T1000 (cell line): ENCODE measurements around the gene SPTAN1.
"Not testable (repeated sequence)": the region's sequence is repeated elsewhere in the genome, so short reads cannot be mapped to it uniquely, and the experiment has no call there.

Experiments used
- DNase-seq: peaks from one replicate; lab custom pipeline; 2025; ENCODE audit warnings: mixed read lengths; lab: John Stamatoyannopoulos, UW

Gene SPTAN1

DNA sequence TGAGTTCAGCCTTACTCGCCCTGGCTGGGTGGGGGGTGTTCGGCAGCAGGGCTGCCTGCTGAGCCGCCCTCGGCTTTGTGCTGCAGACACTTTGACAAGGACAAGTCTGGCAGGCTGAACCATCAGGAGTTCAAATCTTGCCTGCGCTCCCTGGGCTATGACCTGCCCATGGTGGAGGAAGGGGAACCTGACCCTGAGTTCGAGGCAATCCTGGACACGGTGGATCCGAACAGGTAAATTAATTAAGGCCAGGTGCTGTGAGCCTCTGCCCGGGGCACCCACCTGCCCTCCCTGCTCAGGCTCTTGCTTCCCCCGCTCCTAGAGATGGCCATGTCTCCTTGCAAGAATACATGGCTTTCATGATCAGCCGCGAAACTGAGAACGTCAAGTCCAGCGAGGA lies 80.1 kb downstream of the SPTAN1 start:
- DNase-seq = no peak

GRCh38 chr9:128633057-128633456 lies 80.7 kb downstream of the SPTAN1 start:
- no peak for DNase-seq

DNA sequence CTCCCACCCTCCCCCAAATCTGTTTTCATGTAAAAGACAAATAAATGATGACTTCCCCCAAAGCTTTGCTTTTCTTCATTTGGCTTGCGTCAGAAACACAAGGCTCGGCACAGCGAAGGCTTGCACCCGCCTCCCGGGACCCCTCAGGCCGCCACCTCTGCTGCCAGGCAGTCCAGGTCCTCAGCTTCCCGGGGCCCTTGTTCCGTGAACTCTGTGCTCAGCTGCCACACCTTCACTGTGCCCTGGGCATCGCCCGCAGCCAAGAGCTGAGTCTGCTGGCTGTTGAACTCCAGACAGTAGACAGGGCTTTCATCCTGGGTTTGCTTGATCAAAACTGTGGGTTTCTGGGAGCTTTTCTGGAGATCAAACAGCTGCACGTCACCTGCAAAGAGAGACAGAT lies 81.2 kb downstream of the SPTAN1 start:
- no peak for DNase-seq

GRCh38 chr9:128634111-128634510 lies 81.7 kb downstream of the SPTAN1 start:
- DNase-seq = no peak

GRCh38 chr9:128634651-128635262 lies 82.4 kb downstream of the SPTAN1 start:
- DNase-seq = no peak

DNA sequence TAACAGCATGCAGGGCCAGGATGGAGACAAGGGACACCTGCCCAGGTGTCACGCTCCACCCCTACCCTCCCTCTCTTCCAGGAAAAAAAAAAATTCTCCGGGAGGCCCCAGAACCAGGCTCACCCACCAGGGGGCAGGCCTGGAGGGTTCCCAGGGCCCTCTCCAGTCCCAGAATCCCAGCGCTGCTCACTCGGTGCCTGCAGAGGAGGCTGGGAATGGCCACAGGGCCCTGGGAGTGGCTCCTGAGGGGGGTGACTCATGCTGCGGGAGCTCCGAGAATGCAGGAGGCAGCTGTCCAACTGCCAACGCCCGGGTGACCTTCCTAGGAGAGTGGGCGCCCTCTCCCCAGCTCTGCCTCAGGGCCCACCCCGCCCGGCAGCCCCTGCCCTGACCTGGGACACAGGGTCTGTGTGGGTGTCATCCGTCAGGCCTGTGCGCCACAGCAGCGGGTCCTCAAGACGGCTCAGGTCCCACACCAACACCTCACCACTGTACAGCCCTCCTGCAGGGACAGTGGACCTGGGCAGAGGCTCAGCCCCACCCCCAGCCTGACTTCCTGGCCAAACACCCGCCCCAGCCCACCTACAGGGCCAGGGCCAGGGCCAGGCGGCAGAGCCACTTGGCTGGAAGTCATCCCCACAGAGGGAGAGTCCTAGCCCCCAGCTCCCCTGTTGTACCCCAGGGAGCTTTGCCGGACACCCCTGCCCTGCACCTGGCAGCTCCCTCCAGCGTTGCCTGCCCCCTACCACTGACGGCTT lies 83.1 kb downstream of the SPTAN1 start:
- DNase-seq = peak; percentile 95

DNA sequence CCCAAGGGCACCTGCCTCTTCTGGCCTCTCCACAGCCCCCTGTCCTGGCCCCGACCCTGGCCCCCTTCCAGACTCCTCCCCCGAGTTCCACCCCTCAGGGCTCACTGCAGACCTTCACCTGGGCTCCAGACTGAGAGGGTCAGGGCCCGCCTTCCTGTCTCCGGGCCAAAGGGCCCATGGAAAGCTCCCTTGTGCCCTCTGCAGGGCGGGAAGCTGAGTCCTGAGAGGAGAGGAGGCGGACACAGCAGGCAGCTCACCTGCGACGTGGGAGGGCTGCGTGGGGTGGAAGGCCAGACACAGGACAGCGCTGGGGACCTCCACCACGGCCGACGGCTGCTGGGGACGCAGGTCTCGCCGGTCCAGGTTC lies 83.6 kb downstream of the SPTAN1 start:
- no peak for DNase-seq

DNA sequence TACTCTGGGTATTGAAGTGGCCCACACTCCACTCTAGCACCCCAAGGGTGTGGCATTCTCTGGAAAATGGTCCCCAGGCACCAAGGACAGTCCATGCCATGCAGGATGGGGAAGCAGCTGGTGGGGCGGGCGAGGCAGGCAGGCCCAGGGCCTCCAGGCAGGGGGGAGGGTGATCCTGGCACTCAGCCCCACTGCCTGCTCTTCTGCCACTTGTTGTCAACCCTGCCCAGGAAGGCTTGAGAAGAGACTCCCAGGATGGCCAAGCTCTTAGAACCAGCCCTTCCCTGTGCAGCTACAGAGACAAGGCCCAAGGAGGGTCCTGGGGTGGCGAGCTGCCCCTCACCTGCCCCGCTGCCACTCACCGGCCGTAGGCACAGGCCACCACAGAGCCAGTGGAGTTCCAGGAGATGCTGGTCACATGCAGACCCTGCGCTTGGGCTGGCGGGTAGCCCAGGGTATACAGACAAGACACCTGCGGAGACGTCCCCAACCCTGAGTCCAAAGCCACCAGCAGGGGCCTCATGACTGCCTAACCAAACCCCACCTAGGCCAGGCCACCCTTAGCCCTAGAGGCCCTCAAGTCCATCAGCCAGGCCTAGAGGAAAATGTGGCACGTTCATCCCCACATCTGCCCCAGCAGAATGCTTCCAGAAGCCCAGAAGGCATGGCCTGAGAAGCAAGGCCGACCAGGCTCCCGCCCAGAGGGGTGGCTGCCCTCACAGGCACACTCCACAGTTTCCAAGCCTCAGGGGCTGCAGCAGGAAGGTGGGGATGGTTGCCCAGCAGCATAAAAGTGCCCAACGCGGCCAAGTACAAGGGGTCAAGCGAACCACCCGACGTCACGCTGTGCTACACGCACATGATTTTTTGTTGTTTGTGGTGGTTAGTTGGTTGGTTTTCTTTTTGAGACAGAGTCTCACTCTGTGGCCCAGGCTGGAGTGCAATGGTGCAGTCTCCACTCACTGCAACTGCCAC lies 84.5 kb downstream of the SPTAN1 start:
- DNase-seq = no peak

- DNase-seq = no peak
Measured at GRCh38 chr9:128637656-128638055, 85.3 kb downstream of the SPTAN1 start.

DNA sequence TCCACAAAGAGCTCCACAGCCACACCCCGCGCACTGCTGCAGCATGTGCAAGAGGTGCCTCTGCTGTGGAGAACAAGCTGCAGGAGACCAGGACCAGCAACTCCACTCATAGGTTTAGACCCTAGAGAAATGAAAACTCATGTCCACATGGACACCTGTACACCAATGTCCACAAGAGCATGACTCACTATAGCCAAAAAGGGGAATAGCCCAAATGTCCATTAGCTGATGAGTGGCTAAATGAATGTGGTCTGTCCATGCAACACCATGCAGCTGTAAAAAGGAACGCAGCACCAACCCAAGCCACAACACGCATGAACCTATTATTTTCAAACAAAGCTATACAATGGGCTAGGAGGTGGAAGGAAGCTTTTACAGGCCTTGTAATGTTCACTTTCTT lies 86.2 kb downstream of the SPTAN1 start:
- no peak for DNase-seq

GRCh38 chr9:128640603-128641002 lies 88.2 kb downstream of the SPTAN1 start:
- DNase-seq = no peak

DNA sequence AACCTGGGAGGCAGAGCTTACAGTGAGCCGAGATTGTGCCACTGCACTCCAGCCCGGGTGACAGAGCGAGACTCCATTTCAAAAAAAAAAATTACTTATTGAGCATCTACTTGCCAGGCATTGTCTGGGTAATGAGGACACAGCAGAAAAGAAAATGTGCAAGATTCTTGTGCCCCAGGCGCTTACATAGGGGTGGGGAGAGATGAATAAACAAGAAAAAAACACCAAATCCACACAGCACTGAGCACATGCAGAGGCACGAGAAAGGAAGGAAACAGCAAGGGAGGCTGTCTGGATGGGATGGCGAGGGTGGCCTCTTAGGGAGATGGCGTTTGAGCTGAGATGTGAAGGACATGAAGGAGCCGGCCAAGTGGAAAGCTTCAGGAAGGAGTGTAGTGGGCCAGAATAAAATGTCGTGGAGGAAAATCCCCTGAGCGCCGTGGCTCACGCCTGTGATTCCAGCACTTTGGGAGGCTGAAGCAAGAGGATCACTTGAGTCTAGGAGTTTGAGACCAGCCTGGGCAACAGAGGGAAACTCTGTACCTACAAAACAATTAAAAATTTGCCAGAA lies 90.4 kb downstream of the SPTAN1 start:
- no peak for DNase-seq

DNA sequence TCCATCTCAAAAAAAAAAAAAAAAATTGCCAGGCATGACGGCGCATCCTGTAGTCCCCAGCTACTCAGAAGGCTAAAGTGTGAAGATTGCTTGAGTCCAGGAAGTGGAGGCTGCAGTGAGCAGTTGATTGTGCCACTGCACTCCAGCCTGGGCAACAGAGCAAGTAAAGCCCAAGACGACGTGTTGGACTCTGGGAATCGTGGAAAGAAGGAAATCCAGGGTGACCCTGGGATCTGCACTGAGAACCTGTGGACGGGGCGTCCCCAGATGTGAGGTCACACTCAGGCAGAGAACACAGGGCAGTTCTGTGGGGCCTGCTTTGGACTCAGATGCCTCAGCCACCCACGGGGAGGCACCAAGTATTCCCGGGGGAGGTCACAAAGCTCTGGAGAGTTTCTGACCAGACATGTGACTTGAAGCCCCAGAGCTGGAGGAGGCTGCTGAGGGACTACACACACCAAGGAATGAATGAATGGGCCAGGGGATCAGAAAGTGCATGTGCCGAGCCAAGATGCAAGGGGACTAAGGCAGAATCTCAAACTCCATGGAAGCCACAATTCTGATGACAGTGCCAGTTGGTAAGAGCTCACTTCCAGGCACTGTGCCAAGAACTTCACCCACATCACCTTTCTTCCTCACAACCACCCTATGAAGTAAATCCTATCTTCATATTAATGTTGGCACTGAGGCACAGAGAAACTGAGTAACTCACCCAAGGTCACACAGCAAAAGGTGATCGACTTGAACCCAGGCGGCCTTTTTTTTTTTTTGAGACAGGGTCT lies 91.3 kb downstream of the SPTAN1 start:
- no peak for DNase-seq

- DNase-seq = not testable (repeated sequence)
Measured at GRCh38 chr9:128648206-128648605, 95.8 kb downstream of the SPTAN1 start.

- no peak for DNase-seq
Measured at GRCh38 chr9:128651798-128652197, 99.4 kb downstream of the SPTAN1 start.

GRCh38 chr9:128653908-128654307 lies 101.5 kb downstream of the SPTAN1 start:
- DNase-seq = no peak

- no peak for DNase-seq
Measured at GRCh38 chr9:128654481-128654880, 102.1 kb downstream of the SPTAN1 start.

DNA sequence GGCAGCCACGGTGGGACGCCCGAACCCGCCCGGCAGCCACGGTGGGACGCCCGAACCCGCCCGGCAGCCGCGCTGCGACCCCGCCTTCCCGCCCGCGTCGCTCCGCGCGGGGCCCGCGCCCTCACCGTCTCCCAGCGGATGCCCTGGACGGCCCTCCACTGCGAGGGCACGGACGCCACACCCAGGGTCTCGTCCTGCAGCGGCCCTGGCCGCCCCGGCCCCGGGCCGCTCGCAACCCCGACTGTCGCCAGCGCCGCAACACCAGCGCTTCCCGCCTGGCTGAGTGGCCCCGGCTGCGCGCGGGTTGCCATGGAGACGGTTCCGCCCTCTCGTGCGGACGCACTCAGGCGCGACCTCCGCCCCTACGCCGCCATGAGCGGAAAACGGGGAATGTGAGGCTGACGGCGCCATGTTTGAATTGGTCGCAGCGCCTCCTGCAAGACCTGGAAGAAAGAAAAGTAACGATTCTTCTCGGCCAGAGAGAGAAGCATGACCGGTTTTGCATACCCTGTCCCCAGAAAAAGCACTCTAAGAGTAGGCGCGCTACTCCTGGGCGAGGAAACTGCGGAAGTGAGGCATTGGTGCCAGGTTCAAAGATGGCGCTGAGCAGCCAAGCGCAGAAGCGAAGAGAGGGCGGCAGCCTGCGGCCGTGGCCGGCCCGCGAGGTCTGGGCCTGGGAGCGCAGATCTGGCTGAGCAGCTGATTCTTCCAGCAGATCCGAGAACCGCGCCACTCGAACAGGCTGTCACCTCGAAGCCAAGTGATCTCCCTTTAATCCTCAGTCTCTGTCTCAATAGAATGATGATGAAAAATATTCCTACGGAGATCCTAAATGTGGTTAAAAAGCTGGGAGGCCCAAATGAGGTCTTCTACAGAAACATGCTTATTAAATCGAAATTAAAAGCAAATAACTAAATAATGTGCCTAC lies 104.3 kb downstream of the SPTAN1 start, which contains the start of gene DYNC2I2:
Gene DYNC2I2 (minus strand): TSS at position 432 of the 928 bp plus-strand sequence. CDS start 121 bp downstream, at position 311.
- DNase-seq = peak; percentile 86

GRCh38 chr9:128657344-128657704 lies 104.9 kb downstream of the SPTAN1 start:
- DNase-seq = no peak

- DNase-seq = no peak
Measured at GRCh38 chr9:128657796-128658195, 105.4 kb downstream of the SPTAN1 start.
